OCI-LY3 (cell line): ENCODE measurements around the gene TOR1A.

Experiments
- H2AFZ ChIP-seq: fragments of 200-600, 300-600 bp; shearing (Covaris generic); 2 replicates; pipeline ENCODE4 v1.6.0; 2014; ENCODE audit warnings: antibody characterized with exemption, low read depth, low read length
- H3K27ac ChIP-seq: fragments of 200-600, 300-600 bp; sonication (generic); 2 replicates; pipeline ENCODE4 v1.5.1; 2014; ENCODE audit warnings: mild to moderate bottlenecking, low read length, moderate library complexity, mixed read lengths
- H3K27me3 ChIP-seq: fragments of 200-600, 300-600 bp; sonication (generic); 2 replicates; pipeline ENCODE4 v1.6.1; 2014; ENCODE audit warnings: low read depth, low read length, mixed read lengths
- H3K36me3 ChIP-seq: fragments of 200-600, 300-600 bp; sonication (generic); replicated peaks from 2 replicates; pipeline ENCODE3; 2014; ENCODE audit warnings: low read depth, low read length, mixed read lengths
- H3K4me1 ChIP-seq: fragments of 300-600, 200-600 bp; sonication (generic); 2 replicates; pipeline ENCODE4 v1.6.1; 2014; ENCODE audit warnings: low read length, mixed read lengths
- H3K4me2 ChIP-seq: fragments of 200-600, 300-600 bp; sonication (generic); 2 replicates; pipeline ENCODE4 v1.6.1; 2014; ENCODE audit warnings: low read length, mixed read lengths
- H3K4me3 ChIP-seq: fragments of 300-600, 200-600 bp; sonication (generic); 2 replicates; pipeline ENCODE4 v1.5.1; 2014; ENCODE audit warnings: antibody characterized with exemption, mild to moderate bottlenecking, low read length, moderate library complexity
- H3K79me2 ChIP-seq: fragments of 300-600, 200-600 bp; shearing (Covaris generic); 2 replicates; pipeline ENCODE4 v1.6.1; 2014; ENCODE audit warnings: mild to moderate bottlenecking, low read length, mixed read lengths
- H3K9ac ChIP-seq: fragments of 300-600, 200-600 bp; shearing (Covaris generic); 2 replicates; pipeline ENCODE4 v1.6.0; 2014; ENCODE audit warnings: mild to moderate bottlenecking, low read length, moderate library complexity
- H3K9me3 ChIP-seq: fragments of 200-600, 300-600 bp; shearing (Covaris generic); 2 replicates; pipeline ENCODE4 v1.6.1; 2014; ENCODE audit warnings: low read length, mixed read lengths; ENCODE audit not compliant: insufficient read depth
- H4K20me1 ChIP-seq: fragments of 200-600, 300-600 bp; sonication (generic); 2 replicates; pipeline ENCODE4 v1.6.1; 2016; ENCODE audit warnings: low read length, mixed read lengths; ENCODE audit not compliant: insufficient read depth
- CTCF ChIP-seq: fragments of 200-600, 300-600 bp; sonication (generic); IDR thresholded peaks from 2 replicates; pipeline ENCODE4 v1.5.1; 2014; ENCODE audit warnings: antibody characterized with exemption, low read length, low read depth
- EZH2phosphoT487 ChIP-seq: fragments of 200-600 bp; shearing (Covaris generic); IDR thresholded peaks from 2 replicates; pipeline ENCODE4 v1.6.1; 2018; ENCODE audit warnings: antibody characterized with exemption, mixed run types, low read depth

TOR1A gene

GRCh38 chr9:129783516-129784361, 40.2 kb downstream of the TOR1A start:
- Histone ChIP-seq H4K20me1 (no peaks in the 10 kb centered on the region), H2AFZ (no peak overlapping the region), H3K4me2 (peak overlapping the region; percentile 8; the same call in 1 of the 2 replicates), H3K79me2 (no peaks in the 10 kb centered on the region), H3K9ac (no peak overlapping the region), H3K27me3 (peaks cover 7% of the 10 kb centered on the region; the same call in 1 of the 2 replicates), H3K9me3 (no peaks in the 10 kb centered on the region), H3K36me3 (no peaks in the 10 kb centered on the region), H3K4me3 (no peak overlapping the region), H3K4me1 (no peaks in the 10 kb centered on the region), H3K27ac (no peak overlapping the region)
- TF ChIP-seq CTCF (peak; percentile 87), EZH2phosphoT487 (no peak)

- H3K9me3 ChIP-seq: no peaks in the 10 kb centered on the region
- H3K36me3 ChIP-seq: no peaks in the 10 kb centered on the region
- H3K4me2 ChIP-seq: no peak overlapping the region
- no peak overlapping the region for H3K9ac ChIP-seq
- no peak overlapping the region for H3K4me3 ChIP-seq
- no peaks in the 10 kb centered on the region for H3K79me2 ChIP-seq
- TF ChIP-seq EZH2phosphoT487 (no peak), CTCF (no peak)
- no peaks in the 10 kb centered on the region for H4K20me1 ChIP-seq
- H3K4me1 ChIP-seq: no peaks in the 10 kb centered on the region
- no peak overlapping the region for H2AFZ ChIP-seq
- peaks cover 4% of the 10 kb centered on the region; the same call in 1 of the 2 replicates for H3K27me3 ChIP-seq
- H3K27ac ChIP-seq: no peak overlapping the region
These were observed 42.0 kb downstream of the TOR1A start for GRCh38 chr9:129781981-129782380.

- no peak overlapping the region for H3K4me2 ChIP-seq
- peaks cover 4% of the 10 kb centered on the region; the same call in 1 of the 2 replicates for H3K27me3 ChIP-seq
- no peak overlapping the region for H3K9ac ChIP-seq
- H3K4me3 ChIP-seq: no peak overlapping the region
- no peak overlapping the region for H2AFZ ChIP-seq
- no peaks in the 10 kb centered on the region for H3K4me1 ChIP-seq
- H4K20me1 ChIP-seq: no peaks in the 10 kb centered on the region
- no peaks in the 10 kb centered on the region for H3K9me3 ChIP-seq
- no peak overlapping the region for H3K27ac ChIP-seq
- no peak for TF ChIP-seq EZH2phosphoT487
- no peak for TF ChIP-seq CTCF
- no peaks in the 10 kb centered on the region for H3K79me2 ChIP-seq
- H3K36me3 ChIP-seq: no peaks in the 10 kb centered on the region
These were observed 42.8 kb downstream of the TOR1A start for GRCh38 chr9:129781131-129781530.

- H3K27ac ChIP-seq: no peak overlapping the region
- no peak overlapping the region for H3K4me2 ChIP-seq
- H2AFZ ChIP-seq: no peak overlapping the region
- H4K20me1 ChIP-seq: no peaks in the 10 kb centered on the region
- no peak overlapping the region for H3K4me3 ChIP-seq
- H3K9me3 ChIP-seq: no peaks in the 10 kb centered on the region
- no peaks in the 10 kb centered on the region for H3K27me3 ChIP-seq
- TF ChIP-seq EZH2phosphoT487 (no peak), CTCF (no peak)
- no peaks in the 10 kb centered on the region for H3K36me3 ChIP-seq
- H3K4me1 ChIP-seq: no peaks in the 10 kb centered on the region
- H3K79me2 ChIP-seq: no peaks in the 10 kb centered on the region
- no peak overlapping the region for H3K9ac ChIP-seq
These were observed 44.3 kb downstream of the TOR1A start for GRCh38 chr9:129779560-129780190.
